Kidney (tissue), 14 donors: ENCODE results near the gene CPE. TPM values are rescaled to one million over a fixed set of nuclear protein-coding genes. Genes with fewer than 3 reads are reported as not detected.

Experiments
- DNase-seq, 5 donors: peaks; one replicate each; pipeline ENCODE4 v3.0.0-alpha.2; 2013 to 2020
- FAIRE-seq: peaks from 2 replicates; lab custom pipeline; 2012; peaks lifted over from hg19 to GRCh38; lab: Jason Lieb, UNC
- H3K27ac ChIP-seq, 2 donors: one replicate each; pipeline ENCODE4 v1.7.0; 2013; ENCODE audit warnings: low read depth in 2 of 2, low read length in 2 of 2, inconsistent platforms in 1 of 2
- H3K27me3 ChIP-seq: one replicate; pipeline ENCODE4 v1.7.1; 2013; ENCODE audit warnings: low read length, inconsistent platforms; ENCODE audit not compliant: control insufficient read depth, insufficient read depth
- H3K36me3 ChIP-seq, 3 donors: one replicate each; pipeline versions ENCODE4 v1.7.0 to v1.7.1; 2013; ENCODE audit warnings: low read length in 3 of 3, control low read depth in 1 of 3, inconsistent platforms in 1 of 3; ENCODE audit not compliant: insufficient read depth in 3 of 3, control insufficient read depth in 2 of 3
- H3K4me1 ChIP-seq, 3 donors: one replicate each; pipeline versions ENCODE4 v1.7.0 to v1.7.1; 2013; ENCODE audit warnings: low read length in 3 of 3, inconsistent platforms in 1 of 3, low read depth in 1 of 3; ENCODE audit not compliant: control insufficient read depth in 2 of 3, insufficient read depth in 2 of 3
- H3K4me3 ChIP-seq, 3 donors: one replicate each; pipeline versions ENCODE4 v1.7.0 to v1.8.1; 2013; ENCODE audit warnings: low read length in 3 of 3, control low read depth in 1 of 3, inconsistent platforms in 1 of 3
- H3K9ac ChIP-seq, 3 donors: one replicate each; pipeline versions ENCODE4 v1.7.0 to v1.7.1; 2013; ENCODE audit warnings: low read length in 3 of 3, control low read depth in 1 of 3, inconsistent platforms in 1 of 3
- H3K9me3 ChIP-seq, 3 donors: one replicate each; pipeline versions ENCODE4 v1.7.0 to v1.7.1; 2013; ENCODE audit warnings: low read length in 3 of 3, control low read depth in 1 of 3, inconsistent platforms in 1 of 3; ENCODE audit not compliant: control insufficient read depth in 2 of 3, insufficient read depth in 1 of 3
- intact Hi-C: fragments of 100-400 bp; cut with DNase I; formaldehyde crosslinking; loops from one replicate; pipeline ENCODE4 v1.11.1; 2022
- polyA plus RNA-seq: library from polyadenylated mRNA; stranded (reverse); fragments of 350-450 nt; fragmentation: Illumina TruSeq; extraction: RNeasy Lipid Tissue Mini Kit (QIAGEN cat#74804); gene quantifications from one replicate; pipeline ENCODE4 v1.2.3, GENCODE V29; 2014; ENCODE audit warnings: low read depth, low replicate concordance; ENCODE audit not compliant: insufficient read depth
- total RNA-seq: library from RNA; stranded (reverse); fragmentation: NEBNext Ultra II Directional; extraction: Animal tissue kit (Norgen Biotek cat#: 25700); gene quantifications from one replicate; pipeline ENCODE4 v1.2.1, GENCODE V29; 2021
- TF ChIP-seq, protein P1 (sequence below): IDR thresholded peaks from 3 replicates; pipeline ENCODE4 v1.5.1; 2012; ENCODE audit warnings: mild to moderate bottlenecking, moderate library complexity, borderline replicate concordance; ENCODE audit not compliant: insufficient read depth; ENCODE audit errors: extremely low read depth
- donor health status: control.
- donor health status: control.
- donor health status: control.
- donor health status: control.
- donor health status: control.
- donor health status: DM: yes; HTN: yes; CAD: no.
- donor health status: Normal renal cell carcinoma (clear cell type).

Gene CPE
- total and polyA plus RNA-seq, 2 donors from 2014 or later: 24.2 to 87.7 TPM

DNA sequence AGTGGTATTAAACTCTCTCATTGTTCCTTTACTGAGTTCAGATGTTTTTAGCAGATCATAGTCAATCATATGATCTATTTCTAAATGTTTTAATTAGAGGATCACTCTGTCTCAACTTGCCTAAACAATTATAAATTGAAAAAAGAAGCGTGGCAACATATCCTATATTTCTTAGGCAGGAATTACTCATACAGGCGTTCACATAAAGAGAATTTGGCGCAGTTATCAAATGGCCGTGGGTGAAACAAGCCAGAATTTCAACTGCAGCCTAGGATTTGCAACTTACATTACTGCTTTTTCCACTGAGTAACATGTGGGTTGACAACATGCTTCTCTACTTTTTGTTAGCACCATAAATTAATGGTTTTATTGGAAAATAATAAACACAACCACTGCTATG is 141.3 kb downstream of the CPE start:
- intact Hi-C loops: no loop called here
- no peaks in the 10 kb centered on the region for H3K9me3 ChIP-seq
- no peaks in the 10 kb centered on the region for H3K4me1 ChIP-seq
- H3K27me3 ChIP-seq: no peaks in the 10 kb centered on the region
- no peak for FAIRE-seq
- no peaks in the 10 kb centered on the region for H3K36me3 ChIP-seq
- DNase-seq: no peak
- H3K4me3 ChIP-seq: no peak overlapping the region
- TF ChIP-seq, protein P1, sequence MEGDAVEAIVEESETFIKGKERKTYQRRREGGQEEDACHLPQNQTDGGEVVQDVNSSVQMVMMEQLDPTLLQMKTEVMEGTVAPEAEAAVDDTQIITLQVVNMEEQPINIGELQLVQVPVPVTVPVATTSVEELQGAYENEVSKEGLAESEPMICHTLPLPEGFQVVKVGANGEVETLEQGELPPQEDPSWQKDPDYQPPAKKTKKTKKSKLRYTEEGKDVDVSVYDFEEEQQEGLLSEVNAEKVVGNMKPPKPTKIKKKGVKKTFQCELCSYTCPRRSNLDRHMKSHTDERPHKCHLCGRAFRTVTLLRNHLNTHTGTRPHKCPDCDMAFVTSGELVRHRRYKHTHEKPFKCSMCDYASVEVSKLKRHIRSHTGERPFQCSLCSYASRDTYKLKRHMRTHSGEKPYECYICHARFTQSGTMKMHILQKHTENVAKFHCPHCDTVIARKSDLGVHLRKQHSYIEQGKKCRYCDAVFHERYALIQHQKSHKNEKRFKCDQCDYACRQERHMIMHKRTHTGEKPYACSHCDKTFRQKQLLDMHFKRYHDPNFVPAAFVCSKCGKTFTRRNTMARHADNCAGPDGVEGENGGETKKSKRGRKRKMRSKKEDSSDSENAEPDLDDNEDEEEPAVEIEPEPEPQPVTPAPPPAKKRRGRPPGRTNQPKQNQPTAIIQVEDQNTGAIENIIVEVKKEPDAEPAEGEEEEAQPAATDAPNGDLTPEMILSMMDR: no peak
- H3K9ac ChIP-seq: no peak overlapping the region
- no peak overlapping the region for H3K27ac ChIP-seq

DNA sequence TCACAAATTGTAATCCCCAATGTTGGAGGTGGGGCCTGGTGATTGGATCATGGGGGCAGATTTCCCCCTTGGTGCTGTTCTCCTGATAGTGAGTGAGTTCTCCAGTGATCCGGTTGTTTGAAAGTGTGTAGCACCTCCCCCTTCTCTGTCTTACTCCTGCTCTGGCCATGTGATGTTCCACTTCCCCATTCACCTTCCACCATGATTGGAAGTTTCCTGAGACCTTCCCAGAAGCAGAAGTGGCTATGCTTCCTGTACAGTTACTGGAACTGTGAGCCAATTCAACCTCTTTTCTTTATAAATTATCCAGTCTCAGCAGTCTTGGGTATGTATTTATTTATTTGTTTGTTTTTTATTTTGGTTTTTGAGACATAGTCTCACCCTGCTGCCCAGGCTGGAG is 143.2 kb downstream of the CPE start:
- no peaks in the 10 kb centered on the region for H3K27me3 ChIP-seq
- no peak for FAIRE-seq
- H3K36me3 ChIP-seq: no peaks in the 10 kb centered on the region
- no peak overlapping the region for H3K27ac ChIP-seq
- H3K9ac ChIP-seq: no peak overlapping the region
- no peaks in the 10 kb centered on the region for H3K4me1 ChIP-seq
- TF ChIP-seq, protein P1: no peak
- intact Hi-C loops: no loop called here
- no peaks in the 10 kb centered on the region for H3K9me3 ChIP-seq
- DNase-seq: no peak
- no peak overlapping the region for H3K4me3 ChIP-seq

DNA sequence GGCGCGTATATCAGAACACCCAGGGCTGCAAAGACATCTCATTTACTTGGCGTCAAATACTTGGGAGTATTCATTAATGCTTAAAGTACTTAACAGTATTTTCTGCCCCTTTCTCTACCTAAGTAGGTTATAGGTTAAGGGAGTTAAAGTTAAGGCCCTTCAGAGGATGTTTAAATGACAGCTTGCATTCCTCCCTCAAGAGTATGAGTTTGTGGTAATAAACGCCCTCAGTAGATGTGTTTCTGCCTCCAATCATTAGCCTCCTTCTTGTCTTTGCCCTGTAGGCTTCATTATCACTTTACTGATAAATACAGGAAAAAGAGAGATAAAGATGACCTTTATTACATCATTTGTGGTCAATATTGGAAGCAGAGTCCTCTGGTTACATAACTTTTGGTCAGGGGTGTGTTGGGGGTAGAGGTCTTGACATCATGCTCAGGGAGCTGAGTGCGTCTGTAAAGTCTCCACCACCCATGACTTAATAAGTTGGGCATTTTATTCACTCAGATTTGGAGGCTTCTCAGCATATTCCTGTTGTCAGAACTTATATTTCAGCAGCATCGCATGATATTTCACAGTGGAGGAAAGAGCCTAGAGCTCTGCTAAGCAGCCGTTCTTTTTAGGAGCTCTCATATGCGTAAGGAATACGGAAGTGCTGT is 145.9 kb downstream of the CPE start:
- H3K9me3 ChIP-seq: no peaks in the 10 kb centered on the region
- no peak for FAIRE-seq
- no peaks in the 10 kb centered on the region for H3K27me3 ChIP-seq
- TF ChIP-seq, protein P1: no peak
- H3K9ac ChIP-seq: no peak overlapping the region
- no peaks in the 10 kb centered on the region for H3K36me3 ChIP-seq
- intact Hi-C loops: no loop called here
- no peak overlapping the region for H3K4me3 ChIP-seq
- H3K27ac ChIP-seq: no peak overlapping the region
- H3K4me1 ChIP-seq: no peaks in the 10 kb centered on the region
- DNase-seq: no peak

DNA sequence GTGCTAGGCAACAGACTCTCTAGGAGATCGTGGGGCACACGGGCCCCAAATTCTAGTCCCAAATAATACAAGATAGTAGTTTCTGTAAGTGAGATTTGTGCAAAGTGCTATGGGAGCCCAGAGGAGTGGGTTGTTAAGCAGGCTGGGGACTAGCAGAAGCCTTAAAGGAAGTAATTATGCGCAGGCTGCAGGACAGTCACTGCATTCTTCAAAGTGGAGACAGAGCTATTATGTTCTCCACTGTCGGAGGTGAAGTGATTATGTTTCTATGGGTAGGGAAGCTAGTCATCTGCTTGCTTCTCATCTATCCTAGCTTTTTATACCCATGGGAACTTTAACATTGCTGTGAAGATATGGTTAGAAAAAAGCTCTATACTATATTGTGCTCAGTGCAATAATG is 154.2 kb downstream of the CPE start:
- Histone ChIP-seq H3K36me3 (no peaks in the 10 kb centered on the region), H3K27me3 (no peaks in the 10 kb centered on the region), H3K27ac (no peak overlapping the region), H3K9ac (no peak overlapping the region), H3K4me3 (no peak overlapping the region), H3K9me3 (no peaks in the 10 kb centered on the region), H3K4me1 (no peaks in the 10 kb centered on the region)
- FAIRE-seq (no peak), DNase-seq (no peak)
- TF ChIP-seq, protein P1: no peak
- intact Hi-C loops: loop anchor here (10.0 kb wide), 1 partner anchor 562 kb away; no protein-coding TSS in a partner anchor
